GM23338 (cell line): ENCODE results near the gene CDKL4. TPM values are rescaled to one million over a fixed set of nuclear protein-coding genes. Genes with fewer than 3 reads are reported as not detected.

Source experiments
- ATAC-seq: fragments of 200-7000 bp; cut with Tn5 transposase; 3 replicates; pipeline ENCODE4 v1.9.1; 2020
- DNase-seq: peaks from one replicate; pipeline ENCODE4 v3.0.0-alpha.2; 2015; ENCODE audit warnings: low spot score
- H2AFZ ChIP-seq: fragments of 200-600 bp; sonication (generic); 2 replicates; pipeline ENCODE4 v1.8.0; 2016; ENCODE audit warnings: antibody characterized with exemption, mild to moderate bottlenecking, moderate library complexity
- H3F3A ChIP-seq: fragments of 200-600 bp; sonication (generic); replicated peaks from 2 replicates; pipeline ENCODE4 v1.8.0; 2017; ENCODE audit warnings: antibody characterized with exemption, mixed run types, low read depth
- H3K27ac ChIP-seq: fragments of 200-600 bp; sonication (generic); 2 replicates; pipeline ENCODE4 v1.6.1; 2016; ENCODE audit warnings: low read depth
- H3K27me3 ChIP-seq: fragments of 200-600 bp; sonication (generic); 2 replicates; pipeline ENCODE4 v1.8.0; 2016; ENCODE audit warnings: mild to moderate bottlenecking, mixed run types, moderate library complexity; ENCODE audit not compliant: insufficient read depth
- H3K36me3 ChIP-seq: fragments of 200-600 bp; sonication (generic); 2 replicates; pipeline ENCODE4 v1.8.0; 2016; ENCODE audit warnings: mild to moderate bottlenecking; ENCODE audit not compliant: insufficient read depth
- H3K4me1 ChIP-seq: fragments of 200-600 bp; sonication (generic); 2 replicates; pipeline ENCODE4 v1.8.0; 2016; ENCODE audit warnings: mild to moderate bottlenecking, moderate library complexity; ENCODE audit not compliant: insufficient read depth
- H3K4me2 ChIP-seq: fragments of 200-600 bp; sonication (generic); 2 replicates; pipeline ENCODE4 v1.7.1; 2017; ENCODE audit warnings: mixed run types
- H3K4me3 ChIP-seq: fragments of 200-600 bp; sonication (generic); 2 replicates; pipeline ENCODE4 v1.6.1; 2016; ENCODE audit warnings: mixed run types
- H3K79me2 ChIP-seq: fragments of 200-600 bp; sonication (generic); replicated peaks from 2 replicates; pipeline ENCODE4 v1.8.0; 2017; ENCODE audit warnings: mild to moderate bottlenecking; ENCODE audit not compliant: insufficient read depth
- H3K9me2 ChIP-seq: fragments of 200-600 bp; sonication (generic); 2 replicates; pipeline ENCODE4 v1.8.0; 2017; ENCODE audit not compliant: insufficient read depth
- H4K20me1 ChIP-seq: fragments of 200-600 bp; sonication (generic); replicated peaks from 2 replicates; pipeline ENCODE4 v1.8.0; 2017; ENCODE audit warnings: mild to moderate bottlenecking; ENCODE audit not compliant: insufficient read depth
- H3K27ac Mint-ChIP-seq: 2 replicates; pipeline ENCODE4 v1.8.0; 2020; ENCODE audit warnings: inconsistent platforms, mild to moderate bottlenecking, moderate library complexity, mixed read lengths
- H3K27me3 Mint-ChIP-seq: 3 replicates; pipeline ENCODE4 v1.8.0; 2022; ENCODE audit warnings: low read depth, mild to moderate bottlenecking, moderate library complexity, mixed read lengths, inconsistent platforms; ENCODE audit not compliant: insufficient read depth, poor library complexity
- H3K36me3 Mint-ChIP-seq: 3 replicates; pipeline ENCODE4 v1.8.0; 2021; ENCODE audit warnings: low read depth, mild to moderate bottlenecking, inconsistent platforms, moderate library complexity, mixed read lengths
- H3K4me1 Mint-ChIP-seq: 3 replicates; pipeline ENCODE4 v1.8.0; 2020; ENCODE audit warnings: mild to moderate bottlenecking, inconsistent platforms, mixed read lengths
- H3K4me3 Mint-ChIP-seq: 3 replicates; pipeline ENCODE4 v1.8.0; 2021; ENCODE audit warnings: moderate library complexity, mild to moderate bottlenecking, inconsistent platforms, mixed read lengths
- H3K9me3 Mint-ChIP-seq: 3 replicates; pipeline ENCODE4 v1.8.0; 2020; ENCODE audit warnings: moderate library complexity, mild to moderate bottlenecking, inconsistent platforms, mixed read lengths
- CREB1 ChIP-seq: fragments of 250-450 bp; sonication (Bioruptor Pico); IDR thresholded peaks from 2 replicates; pipeline ENCODE4 v1.5.0; 2020; ENCODE audit warnings: low read depth, mild to moderate bottlenecking, moderate library complexity
- CTCF ChIP-seq, 2 experiments: fragments of 200-600 bp in 1 of 2; sonication (generic) in 1 of 2; conservative IDR thresholded peaks; 2 replicates each; pipeline versions ENCODE4 v1.5.1 to v1.6.1; 2016 to 2017; ENCODE audit warnings: antibody characterized with exemption in 2 of 2, low read depth in 2 of 2, mild to moderate bottlenecking in 2 of 2, moderate library complexity in 1 of 2
- ETS1 ChIP-seq: IDR thresholded peaks from 2 replicates; pipeline ENCODE4 v1.6.1; 2016; ENCODE audit warnings: antibody characterized with exemption
- EZH2 ChIP-seq: fragments of 200-600 bp; sonication (generic); IDR thresholded peaks from one replicate; pipeline ENCODE4 v1.8.0; 2017; ENCODE audit warnings: antibody characterized with exemption, mild to moderate bottlenecking, low read depth; ENCODE audit not compliant: unreplicated experiment
- EZH2phosphoT487 ChIP-seq: fragments of 200-600 bp; sonication (generic); IDR thresholded peaks from one replicate; pipeline ENCODE4 v1.8.1; 2018; ENCODE audit warnings: antibody characterized with exemption; ENCODE audit not compliant: unreplicated experiment
- JUNB ChIP-seq: IDR thresholded peaks from one replicate; pipeline ENCODE4 v1.6.1; 2016; ENCODE audit warnings: antibody characterized with exemption; ENCODE audit not compliant: unreplicated experiment
- NANOG ChIP-seq: IDR thresholded peaks from 2 replicates; pipeline ENCODE4 v1.6.1; 2016; ENCODE audit warnings: antibody characterized with exemption, borderline replicate concordance
- POLR2AphosphoS5 ChIP-seq: IDR thresholded peaks from 2 replicates; pipeline ENCODE4 v1.6.1; 2016; ENCODE audit warnings: antibody characterized with exemption, low read depth
- REST ChIP-seq: IDR thresholded peaks from one replicate; pipeline ENCODE4 v1.6.1; 2018; ENCODE audit warnings: antibody characterized with exemption; ENCODE audit not compliant: unreplicated experiment
- ZNF114 ChIP-seq: fragments of 250-450 bp; sonication (Bioruptor Pico); IDR thresholded peaks from 2 replicates; pipeline ENCODE4 v1.5.0; 2020; ENCODE audit warnings: mild to moderate bottlenecking, moderate library complexity
- ZNF331 ChIP-seq: fragments of 250-450 bp; sonication (Bioruptor Pico); IDR thresholded peaks from 2 replicates; pipeline ENCODE4 v1.5.0; 2020; ENCODE audit warnings: low read depth, mild to moderate bottlenecking, moderate library complexity
- ZNF462 ChIP-seq: fragments of 250-450 bp; sonication (Bioruptor Pico); IDR thresholded peaks from 2 replicates; pipeline ENCODE4 v1.5.0; 2020; ENCODE audit warnings: mild to moderate bottlenecking, moderate library complexity
- polyA plus RNA-seq: library from polyadenylated mRNA; unstranded; fragments of >200 nt; fragmentation: Nextera tagmentation; extraction: Ambion mirVana; gene quantifications from 2 replicates; pipeline ENCODE4 v1.2.1, GENCODE V29; 2016
- total RNA-seq: library from RNA; depleted of rRNA; stranded (reverse); fragments of >200 nt; shearing (Covaris generic); gene quantifications from 2 replicates; pipeline ENCODE4 v1.2.3, GENCODE V29; 2014

CDKL4 gene
- total and polyA plus RNA-seq, 2 experiments from 2014 or later, result 0.24 TPM; not detected in 1

- H3K36me3 ChIP-seq, result no peaks in the 10 kb centered on the region
- H3K27me3 ChIP-seq, result no peaks in the 10 kb centered on the region
- H3K4me2 ChIP-seq, result no peak overlapping the region
- peaks cover 12% of the 10 kb centered on the region for H3K4me1 Mint-ChIP-seq
- no peaks in the 10 kb centered on the region for H3K36me3 Mint-ChIP-seq
- DNase-seq (no peak), ATAC-seq (no peak)
- no peaks in the 10 kb centered on the region for H3K27me3 Mint-ChIP-seq
- no peaks in the 10 kb centered on the region for H3K79me2 ChIP-seq
- H3K27ac ChIP-seq, result no peak overlapping the region
- H3K27ac Mint-ChIP-seq, result no peak overlapping the region
- no peaks in the 10 kb centered on the region for H3K9me2 ChIP-seq
- H3K4me3 Mint-ChIP-seq, result no peak overlapping the region
- H3F3A ChIP-seq, result peaks cover 4% of the 10 kb centered on the region; the same call in 1 of the 2 replicates
- no peak overlapping the region for H3K4me3 ChIP-seq
- H3K9me3 Mint-ChIP-seq, result no peaks in the 10 kb centered on the region
- H3K4me1 ChIP-seq, result peaks cover 8% of the 10 kb centered on the region; the same call in 1 of the 2 replicates
- H4K20me1 ChIP-seq, result no peaks in the 10 kb centered on the region
- H2AFZ ChIP-seq, result no peak overlapping the region
- TF ChIP-seq CTCF (conservative IDR thresholded peaks at IDR 0.05; ENCODE audit: low read depth in 2 of 2), result no peak
- TF ChIP-seq POLR2AphosphoS5, result no peak
- no peak for TF ChIP-seq ZNF462 (CRISPR knock-in tag)
- no peak for TF ChIP-seq NANOG
- TF ChIP-seq CREB1, result no peak
- TF ChIP-seq JUNB, result no peak
- no peak for TF ChIP-seq EZH2
- no peak for TF ChIP-seq REST
- TF ChIP-seq ZNF331, result no peak
- TF ChIP-seq ZNF114, result no peak
- TF ChIP-seq ETS1, result no peak
- no peak for TF ChIP-seq EZH2phosphoT487
These were observed 27.2 kb downstream of the CDKL4 start for GRCh38 chr2:39216346-39217191.
